ENCODE results near the gene CLEC4F. TPM values are rescaled to one million over a fixed set of nuclear protein-coding genes. Genes with fewer than 3 reads are reported as not detected.

CLEC4F gene
- total RNA-seq, 1 experiment from 2014 or later: not detected

GRCh38 chr2:70851704-70852103 lies 31.3 kb upstream of the CLEC4F start:
- no peaks in the 10 kb centered on the region for H4K20me1 ChIP-seq (ENCODE audit: low read length)
- no peak overlapping the region for H2AFZ ChIP-seq (ENCODE audit: low read length)
- peaks cover 29% of the 10 kb centered on the region for H3K27me3 ChIP-seq (ENCODE audit: low read length)
- no peak for ATAC-seq
- H3K27ac ChIP-seq (ENCODE audit: low read length): no peak overlapping the region
- H3K36me3 ChIP-seq (ENCODE audit: low read depth, low read length): no peaks in the 10 kb centered on the region
- BruUV-seq (replicated peaks): no TSS peak
- H3K4me1 ChIP-seq (ENCODE audit: insufficient read depth, low read length): no peaks in the 10 kb centered on the region
- H3K4me2 ChIP-seq (ENCODE audit: low read length): no peak overlapping the region
- H3K79me2 ChIP-seq (ENCODE audit: low read length): no peaks in the 10 kb centered on the region
- H3F3A ChIP-seq (ENCODE audit: low read length, unreplicated experiment): no peaks in the 10 kb centered on the region
- H3K4me3 ChIP-seq (ENCODE audit: low read length): no peak overlapping the region
- intact Hi-C loops (cut with micrococcal nuclease): no loop called here
- TF ChIP-seq EZH2 (IDR thresholded peaks at IDR 0.05; ENCODE audit: low read length, unreplicated experiment): no peak
- TF ChIP-seq EZH2phosphoT487 (IDR thresholded peaks at IDR 0.05; ENCODE audit: borderline replicate concordance, low read length): no peak
- POLR2A ChIA-PET (ENCODE audit: unreplicated experiment): no interaction called here
- no peak overlapping the region for H3K9ac ChIP-seq (ENCODE audit: low read length)
- no peaks in the 10 kb centered on the region for H3K9me2 ChIP-seq (replicated peaks; ENCODE audit: low read length)
- H3K9me3 ChIP-seq (ENCODE audit: low read length): no peaks in the 10 kb centered on the region
- DNase-seq: no peak
- CTCF ChIA-PET: no interaction called here

- H3F3A ChIP-seq (ENCODE audit: low read length, unreplicated experiment): no peaks in the 10 kb centered on the region
- H3K27me3 ChIP-seq (ENCODE audit: low read length): peaks cover 21% of the 10 kb centered on the region
- no peak overlapping the region for H2AFZ ChIP-seq (ENCODE audit: low read length)
- no peaks in the 10 kb centered on the region for H3K36me3 ChIP-seq (ENCODE audit: low read depth, low read length)
- CTCF ChIA-PET: no interaction called here
- no peak overlapping the region for H3K4me2 ChIP-seq (ENCODE audit: low read length)
- H3K79me2 ChIP-seq (ENCODE audit: low read length): no peaks in the 10 kb centered on the region
- POLR2A ChIA-PET (ENCODE audit: unreplicated experiment): no interaction called here
- no peak overlapping the region for H3K27ac ChIP-seq (ENCODE audit: low read length)
- H3K9me2 ChIP-seq (replicated peaks; ENCODE audit: low read length): no peaks in the 10 kb centered on the region
- TF ChIP-seq CTCF (conservative IDR thresholded peaks at IDR 0.05; ENCODE audit: low read depth, low read length): no peak
- no peak for TF ChIP-seq EZH2 (IDR thresholded peaks at IDR 0.05; ENCODE audit: low read length, unreplicated experiment)
- TF ChIP-seq EZH2phosphoT487 (IDR thresholded peaks at IDR 0.05; ENCODE audit: borderline replicate concordance, low read length): no peak
- no peaks in the 10 kb centered on the region for H3K9me3 ChIP-seq (ENCODE audit: low read length)
- intact Hi-C loops (cut with micrococcal nuclease): no loop called here
- H3K9ac ChIP-seq (ENCODE audit: low read length): no peak overlapping the region
- no TSS peak for BruUV-seq (replicated peaks)
- no peaks in the 10 kb centered on the region for H3K4me1 ChIP-seq (ENCODE audit: insufficient read depth, low read length)
- no peak overlapping the region for H3K4me3 ChIP-seq (ENCODE audit: low read length)
- ATAC-seq: no peak
- H4K20me1 ChIP-seq (ENCODE audit: low read length): no peaks in the 10 kb centered on the region
- no peak for DNase-seq
Measured at GRCh38 chr2:70850925-70851324, 30.5 kb upstream of the CLEC4F start.

- Histone ChIP-seq H2AFZ (ENCODE audit: low read length) (no peak overlapping the region), H3K9ac (ENCODE audit: low read length) (no peak overlapping the region), H3K4me3 (ENCODE audit: low read length) (no peak overlapping the region), H3K4me1 (ENCODE audit: insufficient read depth, low read length) (no peaks in the 10 kb centered on the region), H3K27me3 (ENCODE audit: low read length) (peaks cover 54% of the 10 kb centered on the region), H3K27ac (ENCODE audit: low read length) (no peak overlapping the region), H3K36me3 (ENCODE audit: low read depth, low read length) (no peaks in the 10 kb centered on the region), H3K9me3 (ENCODE audit: low read length) (no peaks in the 10 kb centered on the region), H3F3A (ENCODE audit: low read length, unreplicated experiment) (no peaks in the 10 kb centered on the region), H3K4me2 (ENCODE audit: low read length) (no peak overlapping the region), H4K20me1 (ENCODE audit: low read length) (no peaks in the 10 kb centered on the region), H3K9me2 (replicated peaks; ENCODE audit: low read length) (no peaks in the 10 kb centered on the region), H3K79me2 (ENCODE audit: low read length) (no peaks in the 10 kb centered on the region)
- ChIA-PET POLR2A (ENCODE audit: unreplicated experiment) (no interaction called here), CTCF (no interaction called here)
- TF ChIP-seq EZH2phosphoT487 (IDR thresholded peaks at IDR 0.05; ENCODE audit: borderline replicate concordance, low read length) (no peak), CTCF (conservative IDR thresholded peaks at IDR 0.05; ENCODE audit: low read depth, low read length) (no peak), EZH2 (IDR thresholded peaks at IDR 0.05; ENCODE audit: low read length, unreplicated experiment) (no peak)
- DNase-seq (no peak), ATAC-seq (no peak)
- intact Hi-C loops (cut with micrococcal nuclease): no loop called here
- no TSS peak for BruUV-seq (replicated peaks)
Measured at GRCh38 chr2:70842401-70842800, 22.0 kb upstream of the CLEC4F start.
